Stromal cell of bone marrow (primary cell): ENCODE results near the gene ME3.

Experiments
- DNase-seq: peaks from one replicate; pipeline ENCODE4 v3.0.0-alpha.2; 2012; ENCODE audit warnings: low read depth

ME3 gene

GRCh38 chr11:86514453-86514852, 158.0 kb downstream of the ME3 start:
- DNase-seq = no peak

GRCh38 chr11:86513746-86514373, 158.6 kb downstream of the ME3 start:
- DNase-seq = no peak

GRCh38 chr11:86513138-86513537, 159.3 kb downstream of the ME3 start:
- DNase-seq = no peak

GRCh38 chr11:86511086-86511551, 161.3 kb downstream of the ME3 start:
- DNase-seq = peak; percentile 36

- no peak for DNase-seq
These were observed 161.7 kb downstream of the ME3 start for GRCh38 chr11:86510674-86511073.

DNA sequence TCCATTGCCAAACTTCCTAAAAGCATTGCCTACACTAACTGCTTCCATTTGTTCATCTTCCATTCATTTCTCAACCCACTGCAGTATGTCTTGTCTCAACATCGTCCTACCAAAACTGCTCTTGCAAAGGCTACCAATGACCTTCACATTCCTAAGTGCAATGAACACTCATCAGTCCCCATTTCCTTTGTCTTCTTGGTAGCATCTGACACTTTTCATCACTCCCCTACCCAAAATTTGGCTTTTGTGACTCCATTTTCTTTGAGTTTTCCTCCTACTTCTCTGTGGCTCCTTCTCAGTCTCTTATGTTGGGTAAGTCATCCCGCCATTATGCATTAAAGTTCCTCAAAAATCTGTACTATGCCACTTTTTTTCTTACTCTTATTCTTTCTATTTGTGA, 162.3 kb downstream of the ME3 start:
- DNase-seq = no peak

DNA sequence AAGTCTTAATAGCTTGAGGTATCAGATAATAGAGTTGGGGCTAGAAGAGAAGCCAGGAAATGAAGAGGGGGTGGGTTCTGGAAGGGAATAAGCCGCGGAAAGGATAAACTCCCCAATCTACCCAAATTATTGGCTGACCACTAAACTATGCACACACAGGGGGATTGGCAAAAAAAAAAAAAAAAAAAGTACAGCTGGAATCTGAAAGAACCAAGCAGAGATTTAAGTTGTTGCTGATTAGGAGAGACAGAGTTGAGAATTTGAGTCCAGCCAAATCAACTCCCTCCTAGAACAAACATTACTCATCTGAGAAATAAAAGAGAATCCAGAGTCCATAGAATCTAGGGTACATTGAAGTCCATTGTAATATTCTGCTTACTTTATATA, 162.8 kb downstream of the ME3 start:
- peak; percentile 44 for DNase-seq

DNA sequence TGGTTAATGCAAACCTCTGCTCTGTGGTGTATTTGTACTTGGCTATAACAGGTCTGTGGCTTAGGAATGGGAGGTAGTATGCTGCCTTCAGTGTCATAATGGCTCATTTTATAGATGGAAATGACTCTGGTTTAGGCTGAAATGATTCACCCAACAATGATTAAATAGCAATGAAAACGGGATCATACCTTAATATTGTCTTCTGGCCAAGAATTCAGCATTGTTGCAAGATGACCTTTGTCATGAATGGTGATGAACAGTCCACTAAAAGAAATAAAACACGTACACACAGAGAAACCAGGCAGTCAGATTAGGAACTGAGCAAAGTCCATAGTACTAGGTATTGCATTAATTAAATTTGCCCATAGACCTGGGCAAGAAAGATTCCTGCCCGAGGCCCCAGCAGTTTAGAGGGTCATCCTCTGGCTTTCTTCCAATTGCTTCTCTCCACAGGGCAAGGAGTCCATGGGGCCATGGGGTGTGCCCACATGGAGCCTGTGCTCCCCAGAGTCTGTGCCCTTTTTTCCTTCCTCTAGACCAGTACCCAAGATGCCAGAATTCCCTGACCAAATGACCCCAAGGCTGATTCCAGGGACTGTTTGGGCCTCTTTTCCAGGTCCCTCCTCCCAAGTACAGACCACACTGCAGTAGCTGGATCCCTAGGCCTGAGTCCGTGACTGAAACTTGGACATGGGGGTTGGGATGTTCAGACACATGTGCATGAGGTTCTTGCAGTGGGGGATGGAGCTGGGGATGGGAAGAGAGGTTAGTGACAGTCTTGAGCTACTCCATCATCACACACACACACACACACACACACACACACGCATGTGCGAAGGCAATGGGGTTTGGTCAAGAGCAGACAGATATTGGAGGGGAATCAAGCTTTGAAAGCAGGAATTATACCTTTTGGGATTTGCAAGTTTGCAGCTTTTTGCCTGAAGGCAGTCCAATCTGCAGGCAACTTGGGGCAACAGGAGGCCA, 163.5 kb downstream of the ME3 start:
- no peak for DNase-seq

GRCh38 chr11:86507249-86507845, 165.1 kb downstream of the ME3 start:
- no peak for DNase-seq

- DNase-seq = no peak
These were observed 166.2 kb downstream of the ME3 start for GRCh38 chr11:86506235-86506634.

DNA sequence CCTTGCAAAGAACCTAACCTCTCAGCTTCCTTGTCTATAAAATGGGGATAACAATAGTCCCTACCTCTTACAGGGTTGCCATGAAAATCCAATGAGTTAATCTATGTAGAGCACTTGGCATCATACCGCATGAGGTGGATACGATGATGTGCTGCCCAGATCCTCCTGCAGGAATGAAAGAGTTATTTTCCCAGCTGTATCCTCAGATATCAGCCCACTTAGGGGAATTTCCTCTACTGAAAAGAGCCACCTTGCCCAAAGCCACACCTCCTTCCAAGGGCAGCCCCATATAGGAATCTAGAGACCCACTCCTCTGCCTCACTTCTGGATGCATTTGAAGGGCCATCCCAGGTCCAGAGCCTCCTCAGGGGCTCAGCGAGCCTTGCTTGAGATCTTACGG, 169.3 kb downstream of the ME3 start:
- no peak for DNase-seq

- no peak for DNase-seq
These were observed 170.2 kb downstream of the ME3 start for GRCh38 chr11:86502137-86502642.

DNA sequence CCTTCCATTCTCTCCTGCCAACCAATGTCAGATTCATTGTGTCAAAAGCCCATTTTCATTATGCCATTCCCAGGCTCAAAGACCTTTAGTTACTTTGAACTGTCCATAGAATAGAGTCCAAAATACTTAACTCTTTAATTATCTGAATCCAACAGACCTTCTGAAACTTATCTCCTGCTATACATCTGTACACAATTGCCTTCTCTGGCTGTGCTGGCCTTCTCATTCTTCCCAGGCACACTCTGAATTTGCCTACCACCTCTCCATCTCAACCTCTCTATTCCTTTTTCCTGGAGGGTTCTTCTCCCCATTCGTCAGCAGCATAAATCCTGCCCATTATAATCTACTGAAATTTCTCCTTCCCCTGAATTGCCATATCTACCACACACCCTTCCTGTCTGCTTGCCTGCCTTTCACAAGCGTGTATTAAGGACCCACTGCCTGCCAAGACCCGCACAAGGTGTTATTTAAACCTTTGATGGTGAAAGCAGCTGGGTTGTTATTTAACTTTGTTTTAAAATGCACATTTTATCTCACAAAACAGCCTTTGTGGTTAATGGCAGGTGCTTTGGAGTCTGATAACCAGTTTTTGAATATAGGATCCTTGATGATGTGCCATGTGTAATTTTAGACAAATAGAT, 171.8 kb downstream of the ME3 start:
- no peak for DNase-seq

GRCh38 chr11:86499723-86500129, 172.7 kb downstream of the ME3 start:
- DNase-seq = no peak

- DNase-seq = no peak
These were observed 174.6 kb downstream of the ME3 start for GRCh38 chr11:86497836-86498235.

DNA sequence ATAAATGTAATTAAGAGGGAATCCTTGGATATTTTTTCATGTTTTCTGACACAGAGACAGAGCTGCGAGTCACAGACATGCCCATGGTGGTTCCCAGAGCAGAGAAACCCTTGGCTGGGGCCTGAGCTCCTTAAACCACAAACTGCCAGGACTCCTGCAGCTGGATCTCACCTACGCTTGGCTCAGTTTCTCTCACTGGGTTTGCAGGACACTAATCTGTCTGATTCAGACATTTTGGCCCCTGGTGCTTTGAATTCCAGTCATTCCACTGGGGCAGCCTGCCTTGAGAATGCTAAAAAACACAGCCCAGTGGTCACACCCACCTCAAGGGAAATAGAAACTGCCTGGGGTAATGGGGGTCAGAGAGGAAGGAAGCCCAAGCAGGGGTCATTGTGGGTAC, 175.1 kb downstream of the ME3 start:
- DNase-seq = no peak

GRCh38 chr11:86495351-86495750, 177.1 kb downstream of the ME3 start:
- DNase-seq = no peak

DNA sequence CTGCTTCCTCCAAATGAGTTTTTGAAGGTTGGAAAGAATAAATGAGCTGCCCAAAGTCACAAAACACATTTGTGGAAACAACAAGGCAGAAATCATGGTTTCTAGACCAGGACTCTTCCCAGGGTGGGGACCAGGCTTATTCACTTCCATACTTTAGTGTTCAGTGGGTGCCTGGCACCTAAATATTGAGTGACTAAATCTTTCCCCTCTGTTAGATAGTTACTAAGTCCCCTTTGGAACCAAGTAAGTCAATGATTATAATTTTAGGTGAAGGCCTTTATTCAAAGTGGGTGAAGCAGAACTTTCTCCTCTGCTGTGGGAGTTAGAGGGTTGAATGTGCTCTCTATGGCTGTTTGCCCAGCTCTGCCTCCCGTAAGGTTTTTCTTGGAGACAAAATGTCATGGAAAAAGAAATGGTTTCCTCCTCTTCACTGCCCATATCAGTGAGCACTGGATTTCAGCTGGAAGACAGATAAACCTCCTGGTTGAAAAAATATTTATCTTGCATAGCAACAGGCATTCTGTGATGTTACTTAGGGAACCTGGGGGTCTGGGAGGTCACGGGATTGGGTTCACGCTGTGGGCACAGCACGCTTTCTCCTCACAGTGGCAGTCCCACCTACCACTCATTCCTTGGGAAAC, 179.9 kb downstream of the ME3 start:
- DNase-seq = no peak

DNA sequence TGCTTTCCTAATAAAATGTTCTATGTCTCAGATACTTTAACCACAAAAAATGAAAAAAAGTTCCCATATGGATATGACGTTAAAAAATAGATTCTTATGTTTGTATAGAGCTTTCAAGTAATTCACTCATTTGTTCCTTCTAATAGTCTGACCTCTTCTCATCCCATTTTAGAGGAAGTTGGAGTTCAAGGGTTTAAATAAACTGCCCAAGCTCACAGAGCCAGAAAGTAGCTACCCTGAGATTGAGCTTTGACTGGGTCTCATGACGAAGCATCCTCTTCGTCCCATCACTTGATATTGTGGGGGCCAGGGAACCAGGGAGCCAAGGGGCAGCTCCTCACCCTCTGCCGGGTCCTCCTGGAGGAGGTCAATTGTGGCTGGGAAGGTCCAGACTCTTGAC, 181.4 kb downstream of the ME3 start:
- no peak for DNase-seq

DNA sequence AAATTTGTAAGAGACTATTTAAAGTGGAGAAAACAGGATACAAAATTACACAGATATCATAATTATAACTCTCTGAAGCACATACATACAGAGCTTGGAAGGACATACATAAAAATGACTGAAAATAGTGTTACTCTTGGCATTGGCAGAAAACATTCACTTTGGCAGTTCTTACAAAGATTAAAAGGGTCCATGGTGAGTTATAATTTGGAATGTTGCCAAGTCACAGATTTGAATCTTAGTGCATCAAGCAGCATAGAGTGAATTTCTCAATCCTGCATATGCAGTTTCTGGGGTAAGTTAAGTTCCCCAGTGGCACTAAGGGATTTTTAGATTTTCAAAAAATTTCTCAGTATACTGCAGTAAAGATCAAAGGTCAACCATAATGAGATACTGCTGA, 181.8 kb downstream of the ME3 start:
- DNase-seq = no peak

GRCh38 chr11:86489442-86489841, 183.0 kb downstream of the ME3 start:
- DNase-seq = no peak

DNA sequence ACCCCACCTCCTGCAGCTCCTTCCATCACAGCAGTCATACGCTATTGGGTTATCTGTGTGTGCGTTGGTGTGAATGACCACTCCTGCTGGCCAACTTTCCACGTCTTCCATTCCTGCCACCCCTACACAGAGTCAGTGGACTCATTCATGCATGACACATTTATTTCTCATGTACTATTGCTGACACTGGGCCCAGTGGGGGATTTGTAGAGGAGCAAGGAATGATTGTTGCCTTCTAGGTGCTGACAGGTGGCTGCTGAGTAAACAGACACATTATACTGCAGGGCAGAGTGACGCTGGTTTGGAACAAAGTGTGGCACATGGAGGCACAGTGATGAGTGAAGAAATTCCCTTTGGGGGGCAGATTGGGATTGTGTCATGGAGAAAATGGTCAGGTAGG, 183.9 kb downstream of the ME3 start:
- no peak for DNase-seq
